A549 (cell line): ENCODE data around the gene RFT1. TPM values are rescaled to one million over a fixed set of nuclear protein-coding genes. Genes with fewer than 3 reads are reported as not detected.
A peak's percentile ranks its signal among the peaks of the same experiment; 100 is the strongest.

Experiments used
- ATAC-seq, 2 experiments: fragments of 200-7000 bp in 1 of 2; fragments of >200 bp in 1 of 2; cut with Nextera tagmentation in 1 of 2; cut with Tn5 transposase in 1 of 2; 3 replicates each; pipeline versions ENCODE4 v1.8.0 to v1.9.1; 2018 to 2020; ENCODE audit warnings: mild to moderate bottlenecking in 1 of 2, moderate library complexity in 1 of 2
- CTCF ChIA-PET: fragments of 300-600 bp; sonication (Branson Sonifier 250); formaldehyde crosslinking; extraction: SDS; loops from one replicate; lab custom pipeline; 2021; ENCODE audit warnings: antibody characterized with exemption, inconsistent platforms; lab: Yijun Ruan, JAX
- POLR2A ChIA-PET: fragments of 350-600 bp; formaldehyde crosslinking; extraction: SDS; loops from one replicate; lab custom pipeline; 2021; ENCODE audit warnings: antibody characterized with exemption, inconsistent platforms; lab: Yijun Ruan, JAX
- DNase-seq, 2 experiments: peaks; one replicate each; pipeline versions ENCODE4 v3.0.0 to v3.0.0-alpha.2; 2011 to 2016; ENCODE audit warnings: low read depth in 1 of 2, low spot score in 1 of 2
- FAIRE-seq: peaks from 2 replicates; lab custom pipeline; 2011; peaks lifted over from hg19 to GRCh38; lab: Jason Lieb, UNC
- H3K27ac ChIP-seq, 2 experiments: fragments of >200 bp; sonication (Bioruptor Twin); formaldehyde crosslinking; 3 replicates each; pipeline ENCODE4 v1.5.1; 2016 to 2017
- H3K4me1 ChIP-seq: fragments of >200 bp; sonication (Bioruptor Twin); formaldehyde crosslinking; 3 replicates; pipeline ENCODE4 v1.6.1; 2016
- H3K4me2 ChIP-seq: fragments of >200 bp; sonication (Bioruptor Twin); formaldehyde crosslinking; 3 replicates; pipeline ENCODE4 v1.6.1; 2016
- H3K4me3 ChIP-seq: fragments of >200 bp; sonication (Bioruptor Twin); formaldehyde crosslinking; 3 replicates; pipeline ENCODE4 v1.5.1; 2016
- H3K9me3 ChIP-seq: fragments of >200 bp; sonication (Bioruptor Twin); formaldehyde crosslinking; 3 replicates; pipeline ENCODE4 v1.6.1; 2016
- BHLHE40 ChIP-seq: IDR thresholded peaks from 2 replicates; pipeline ENCODE4 v1.6.1; 2012; ENCODE audit warnings: low read depth, low read length, inconsistent platforms
- CBX8 ChIP-seq: fragments of 200-600 bp; sonication (generic); IDR thresholded peaks from 2 replicates; pipeline ENCODE4 v1.6.1; 2016
- EHMT2 ChIP-seq: fragments of 200-600 bp; sonication (generic); IDR thresholded peaks from 2 replicates; pipeline ENCODE4 v1.6.1; 2016; ENCODE audit warnings: antibody characterized with exemption, low read depth, mild to moderate bottlenecking, moderate library complexity
- EP300 ChIP-seq, 2 experiments: fragments of >200 bp; sonication (Bioruptor Twin); formaldehyde crosslinking; IDR thresholded peaks; 2 replicates in 1 of 2; 3 replicates in 1 of 2; pipeline ENCODE4 v1.6.1; 2016 to 2017
- GATA3 ChIP-seq: IDR thresholded peaks from 2 replicates; pipeline ENCODE4 v1.6.1; 2012; ENCODE audit warnings: borderline replicate concordance
- HOXA7 ChIP-seq: fragments of 250-450 bp; sonication (Bioruptor Pico); IDR thresholded peaks from 2 replicates; pipeline ENCODE4 v1.5.0; 2020; ENCODE audit warnings: mild to moderate bottlenecking, moderate library complexity
- HOXB13 ChIP-seq: fragments of 250-450 bp; sonication (Bioruptor Pico); IDR thresholded peaks from 2 replicates; pipeline ENCODE4 v1.5.0; 2020; ENCODE audit warnings: low read depth, mild to moderate bottlenecking, moderate library complexity
- HOXB5 ChIP-seq: fragments of 250-450 bp; sonication (Bioruptor Pico); IDR thresholded peaks from 2 replicates; pipeline ENCODE4 v1.5.0; 2020; ENCODE audit warnings: mild to moderate bottlenecking, moderate library complexity
- JUNB ChIP-seq: fragments of >200 bp; sonication (Bioruptor Twin); formaldehyde crosslinking; IDR thresholded peaks from 2 replicates; pipeline ENCODE4 v1.6.1; 2016
- MAFK ChIP-seq: fragments of 450-650 bp; IDR thresholded peaks from 2 replicates; pipeline ENCODE4 v1.6.1; 2014; ENCODE audit not compliant: partially characterized antibody
- POLR2AphosphoS2 ChIP-seq: conservative IDR thresholded peaks from 2 replicates; pipeline ENCODE4 v1.6.1; 2012; ENCODE audit warnings: low read length, improper control_type of control experiment, inconsistent platforms
- RCOR1 ChIP-seq: fragments of 150-350 bp; IDR thresholded peaks from 2 replicates; pipeline ENCODE4 v1.6.1; 2014; ENCODE audit warnings: antibody characterized with exemption, low read length, low read depth
- RNF2 ChIP-seq: fragments of 200-600 bp; sonication (generic); IDR thresholded peaks from 2 replicates; pipeline ENCODE4 v1.6.1; 2016; ENCODE audit warnings: low read depth, mild to moderate bottlenecking, antibody characterized with exemption, moderate library complexity, borderline replicate concordance
- SMC3 ChIP-seq: fragments of >200 bp; sonication (Bioruptor Twin); formaldehyde crosslinking; IDR thresholded peaks from 3 replicates; pipeline ENCODE4 v1.6.1; 2018; ENCODE audit warnings: inconsistent platforms
- ZNF302 ChIP-seq: fragments of 250-450 bp; sonication (Bioruptor Pico); IDR thresholded peaks from 2 replicates; pipeline ENCODE4 v1.9.0; 2021; ENCODE audit warnings: inconsistent platforms, mild to moderate bottlenecking, moderate library complexity
- WGBS: methylation state at CpG from one replicate; pipeline ENCODE4 v1.1.6; 2017; ENCODE audit errors: missing lambda C conversion rate; 5-methylcytosine and 5-hydroxymethylcytosine counted together
- polyA plus RNA-seq, 4 experiments: library from polyadenylated mRNA; depleted of rRNA in 3 of 4; stranded (reverse); fragments of >200 nt; fragmentation: RNase III in 1 of 4; extraction: RNeasy Plus Mini Kit Qiagen cat#74134 plus additional on column Dnase treatment in 1 of 4; gene quantifications; 2 replicates in 3 of 4; 3 replicates in 1 of 4; pipeline ENCODE4 v1.2.3, GENCODE V29; 2011 to 2017
- TF ChIP-seq, protein P1 (sequence below): fragments of 150-350 bp; IDR thresholded peaks from 2 replicates; pipeline ENCODE4 v1.6.1; 2014; ENCODE audit warnings: low read depth, mild to moderate bottlenecking, low read length
- TF ChIP-seq, protein P2 (sequence below): IDR thresholded peaks from 2 replicates; pipeline ENCODE4 v1.6.1; 2012; ENCODE audit warnings: low read depth, borderline replicate concordance
- TF ChIP-seq, protein P3 (sequence below): fragments of >200 bp; sonication (Bioruptor Twin); formaldehyde crosslinking; IDR thresholded peaks from 2 replicates; pipeline ENCODE4 v1.6.1; 2016
- TF ChIP-seq, protein P4 (sequence below): fragments of 250-450 bp; sonication (Bioruptor Pico); IDR thresholded peaks from 2 replicates; pipeline ENCODE4 v1.5.0; 2020; ENCODE audit warnings: low read depth, mild to moderate bottlenecking, moderate library complexity

The RFT1 gene
- polyA plus RNA-seq, 2 of the 4 experiments (the other 2 are of a cell fraction): 15.6 to 33.6 TPM

DNA sequence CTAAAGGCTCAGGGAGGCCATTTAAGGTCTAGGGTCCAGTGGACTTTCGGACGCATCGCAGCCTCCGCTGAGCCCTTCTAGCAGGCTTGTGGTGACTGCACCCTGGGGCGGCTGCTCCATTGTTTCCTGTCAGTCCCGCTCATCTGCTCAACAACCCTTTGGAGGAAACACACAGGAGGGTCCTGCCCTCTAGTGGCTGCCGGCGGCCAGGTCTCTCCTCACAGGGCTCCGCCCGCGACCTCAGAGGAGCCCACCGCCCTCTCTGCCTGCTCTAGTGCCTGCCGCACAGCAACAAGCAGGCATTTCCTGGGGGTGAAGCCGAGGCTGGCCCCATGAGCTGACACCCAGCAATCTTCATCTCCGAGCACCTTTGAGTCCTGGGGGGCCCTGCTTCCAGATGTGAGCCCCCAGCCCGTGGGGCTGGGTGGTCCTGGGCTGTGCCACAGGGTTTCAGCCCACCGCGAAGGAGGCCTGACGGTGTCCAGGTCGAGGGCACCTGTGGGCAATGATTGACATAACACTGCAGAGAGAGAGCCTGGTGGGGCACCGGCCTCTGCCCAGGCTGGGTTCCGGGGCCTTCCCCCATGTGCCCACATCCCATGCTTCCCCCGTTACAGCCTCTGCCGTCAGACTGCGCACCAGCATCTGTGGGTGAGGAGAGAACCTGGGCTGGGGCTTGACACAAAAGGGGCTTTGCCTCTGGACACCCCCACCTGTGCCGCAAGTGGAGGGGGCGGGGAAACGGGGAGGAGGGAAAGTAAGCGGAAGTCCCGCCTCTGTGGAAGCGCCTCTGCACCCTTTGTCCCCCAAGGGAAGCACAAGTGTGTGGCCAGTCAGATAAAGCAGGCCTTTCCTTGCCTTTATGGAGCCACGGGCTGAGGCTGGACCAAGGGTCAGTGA, 57.3 kb downstream of the RFT1 start (continued):
- TF ChIP-seq GATA3 (no peak), RCOR1 (no peak), SMC3 (peak; percentile 72), MAFK (no peak), EP300 (IDR thresholded peaks at IDR 0.05) (no peak)
- TF ChIP-seq, protein P1, sequence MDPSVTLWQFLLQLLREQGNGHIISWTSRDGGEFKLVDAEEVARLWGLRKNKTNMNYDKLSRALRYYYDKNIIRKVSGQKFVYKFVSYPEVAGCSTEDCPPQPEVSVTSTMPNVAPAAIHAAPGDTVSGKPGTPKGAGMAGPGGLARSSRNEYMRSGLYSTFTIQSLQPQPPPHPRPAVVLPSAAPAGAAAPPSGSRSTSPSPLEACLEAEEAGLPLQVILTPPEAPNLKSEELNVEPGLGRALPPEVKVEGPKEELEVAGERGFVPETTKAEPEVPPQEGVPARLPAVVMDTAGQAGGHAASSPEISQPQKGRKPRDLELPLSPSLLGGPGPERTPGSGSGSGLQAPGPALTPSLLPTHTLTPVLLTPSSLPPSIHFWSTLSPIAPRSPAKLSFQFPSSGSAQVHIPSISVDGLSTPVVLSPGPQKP: no peak
- TF ChIP-seq, protein P2, sequence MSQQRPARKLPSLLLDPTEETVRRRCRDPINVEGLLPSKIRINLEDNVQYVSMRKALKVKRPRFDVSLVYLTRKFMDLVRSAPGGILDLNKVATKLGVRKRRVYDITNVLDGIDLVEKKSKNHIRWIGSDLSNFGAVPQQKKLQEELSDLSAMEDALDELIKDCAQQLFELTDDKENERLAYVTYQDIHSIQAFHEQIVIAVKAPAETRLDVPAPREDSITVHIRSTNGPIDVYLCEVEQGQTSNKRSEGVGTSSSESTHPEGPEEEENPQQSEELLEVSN: no peak
- TF ChIP-seq, protein P3, sequence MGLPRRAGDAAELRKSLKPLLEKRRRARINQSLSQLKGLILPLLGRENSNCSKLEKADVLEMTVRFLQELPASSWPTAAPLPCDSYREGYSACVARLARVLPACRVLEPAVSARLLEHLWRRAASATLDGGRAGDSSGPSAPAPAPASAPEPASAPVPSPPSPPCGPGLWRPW: no peak
- TF ChIP-seq, all 56 proteins: peak for 3

DNA sequence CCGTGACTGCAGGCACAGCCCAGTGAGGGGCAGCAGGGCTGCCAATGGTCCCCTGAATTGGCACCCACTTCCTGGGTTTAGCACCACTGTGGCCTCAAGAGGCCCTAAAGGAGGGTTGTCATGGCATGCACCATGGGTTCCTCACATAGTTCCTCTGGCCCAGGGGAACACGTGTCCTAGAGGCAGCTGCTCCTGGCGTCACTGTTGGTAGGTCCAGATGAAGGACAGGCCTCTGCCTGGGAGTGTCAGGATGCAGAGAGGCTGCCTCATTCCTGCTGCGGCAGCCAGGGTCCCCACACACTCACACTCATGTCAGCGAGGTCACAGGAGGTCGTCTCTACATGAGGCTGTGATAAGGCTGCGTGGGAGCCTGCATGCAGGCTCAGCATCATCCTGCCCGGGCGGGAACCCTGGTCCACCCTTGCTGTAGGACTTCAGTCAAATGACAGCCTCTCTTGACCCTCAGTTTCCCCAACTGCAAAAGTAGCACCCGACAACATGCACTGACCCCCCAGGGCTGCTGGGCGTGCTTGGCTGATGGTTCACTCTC, 58.3 kb downstream of the RFT1 start:
- no peaks in the 10 kb centered on the region for H3K9me3 ChIP-seq
- H3K27ac ChIP-seq: no peak overlapping the region
- H3K4me3 ChIP-seq: no peak overlapping the region
- ChIA-PET POLR2A (no interaction called here), CTCF (interaction anchor here (0.6 to 5.8 kb wide), 8 partner anchors 12 to 331 kb away, joined by 3 to 31 read pairs (median 4); partner anchors contain the start of gene SFMBT1)
- no peaks in the 10 kb centered on the region for H3K4me1 ChIP-seq
- WGBS: 91% methylated on average over 8 of the region's 11 CpGs
- no peak for ATAC-seq
- H3K4me2 ChIP-seq: peak overlapping the region; percentile 96
- FAIRE-seq: no peak
- DNase-seq: no peak
- TF ChIP-seq CBX8: no peak
- no peak for TF ChIP-seq ZNF302 (CRISPR knock-in tag)
- TF ChIP-seq EHMT2: no peak
- TF ChIP-seq, protein P4, sequence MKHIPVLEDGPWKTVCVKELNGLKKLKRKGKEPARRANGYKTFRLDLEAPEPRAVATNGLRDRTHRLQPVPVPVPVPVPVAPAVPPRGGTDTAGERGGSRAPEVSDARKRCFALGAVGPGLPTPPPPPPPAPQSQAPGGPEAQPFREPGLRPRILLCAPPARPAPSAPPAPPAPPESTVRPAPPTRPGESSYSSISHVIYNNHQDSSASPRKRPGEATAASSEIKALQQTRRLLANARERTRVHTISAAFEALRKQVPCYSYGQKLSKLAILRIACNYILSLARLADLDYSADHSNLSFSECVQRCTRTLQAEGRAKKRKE (CRISPR knock-in tag): no peak
- no peak for TF ChIP-seq HOXA7 (CRISPR knock-in tag)
- TF ChIP-seq RNF2: no peak
- TF ChIP-seq, protein P1: no peak
- TF ChIP-seq GATA3: no peak
- no peak for TF ChIP-seq HOXB5 (CRISPR knock-in tag)
- no peak for TF ChIP-seq POLR2AphosphoS2
- no peak for TF ChIP-seq HOXB13 (CRISPR knock-in tag)
- TF ChIP-seq EP300 (IDR thresholded peaks at IDR 0.05): no peak
- TF ChIP-seq BHLHE40: no peak
- no peak for TF ChIP-seq JUNB
